H1 (cell line): ENCODE data around the gene SMARCE1. TPM values are rescaled to one million over a fixed set of nuclear protein-coding genes. Genes with fewer than 3 reads are reported as not detected.

Experiments used
- CTCF ChIA-PET: fragments of 300-600 bp; sonication (Branson Sonifier 250); formaldehyde crosslinking; loops from one replicate; lab custom pipeline; 2021; ENCODE audit not compliant: partially characterized antibody; lab: Charles Lee
- POLR2A ChIA-PET: fragments of 300-600 bp; sonication (Branson Sonifier 250); formaldehyde crosslinking; loops from one replicate; lab custom pipeline; 2021; ENCODE audit warnings: inconsistent platforms; ENCODE audit not compliant: partially characterized antibody; lab: Charles Lee
- DNase-seq, 2 experiments: peaks; one replicate each; pipeline versions ENCODE4 v3.0.0 to v3.0.0-alpha.2; 2010 to 2022; ENCODE audit warnings: low spot score in 2 of 2, low read depth in 1 of 2, mixed read lengths in 1 of 2
- FAIRE-seq: peaks from 2 replicates; lab custom pipeline; 2011; peaks lifted over from hg19 to GRCh38; lab: Jason Lieb, UNC
- H2AFZ ChIP-seq: 2 replicates; pipeline ENCODE4 v1.8.1; 2012; ENCODE audit warnings: low read length, inconsistent platforms
- H2AK5ac ChIP-seq: 2 replicates; pipeline ENCODE4 v1.6.1; 2013; ENCODE audit warnings: low read depth, low read length
- H2BK120ac ChIP-seq: replicated peaks from 2 replicates; pipeline ENCODE3; 2013; ENCODE audit warnings: low read depth, low read length, inconsistent platforms
- H2BK12ac ChIP-seq: 2 replicates; pipeline ENCODE4 v1.6.1; 2013; ENCODE audit warnings: low read depth, low read length
- H2BK15ac ChIP-seq: 2 replicates; pipeline ENCODE4 v1.6.1; 2013; ENCODE audit warnings: low read length
- H2BK20ac ChIP-seq: 2 replicates; pipeline ENCODE4 v1.6.1; 2013; ENCODE audit warnings: low read length
- H2BK5ac ChIP-seq: 2 replicates; pipeline ENCODE4 v1.6.1; 2013; ENCODE audit warnings: low read depth, low read length
- H3K14ac ChIP-seq: 2 replicates; pipeline ENCODE4 v1.6.1; 2013; ENCODE audit warnings: inconsistent platforms; ENCODE audit not compliant: insufficient read length
- H3K18ac ChIP-seq: 2 replicates; pipeline ENCODE4 v1.6.1; 2013; ENCODE audit warnings: low read length; ENCODE audit errors: extremely low read depth
- H3K23ac ChIP-seq: 2 replicates; pipeline ENCODE4 v1.6.1; 2013; ENCODE audit warnings: inconsistent platforms; ENCODE audit not compliant: insufficient read length
- H3K23me2 ChIP-seq: 2 replicates; pipeline ENCODE4 v1.6.1; 2013; ENCODE audit warnings: low read depth, low read length
- H3K27ac ChIP-seq: 2 replicates; pipeline ENCODE4 v1.6.1; 2011; ENCODE audit warnings: low read depth, low read length, inconsistent platforms
- H3K27me3 ChIP-seq, 4 experiments: replicated peaks in 1 of 4; 1 replicate in 1 of 4; 2 replicates in 3 of 4; pipeline versions ENCODE4 v1.6.1 to v1.8.1; 2011 to 2013; ENCODE audit warnings: low read length in 3 of 4, mild to moderate bottlenecking in 3 of 4, inconsistent platforms in 2 of 4, mixed read lengths in 2 of 4, moderate library complexity in 1 of 4; ENCODE audit not compliant: control insufficient read depth in 3 of 4, insufficient read depth in 3 of 4; ENCODE audit errors: extremely low read depth in 1 of 4
- H3K36me3 ChIP-seq, 4 experiments: 2 replicates each; pipeline versions ENCODE4 v1.6.1 to v1.8.1; 2011 to 2013; ENCODE audit warnings: mild to moderate bottlenecking in 4 of 4, low read length in 3 of 4, moderate library complexity in 2 of 4, control low read depth in 1 of 4, inconsistent platforms in 1 of 4; ENCODE audit not compliant: insufficient read depth in 4 of 4, control insufficient read depth in 2 of 4
- H3K4ac ChIP-seq: replicated peaks from 2 replicates; pipeline ENCODE3; 2013; ENCODE audit warnings: low read length, low read depth, mixed read lengths, inconsistent platforms; ENCODE audit not compliant: insufficient read length
- H3K4me1 ChIP-seq, 4 experiments: replicated peaks in 1 of 4; 1 replicate in 1 of 4; 2 replicates in 3 of 4; pipeline versions ENCODE4 v1.6.1 to v1.8.1; 2011 to 2013; ENCODE audit warnings: low read length in 3 of 4, inconsistent platforms in 2 of 4, mixed read lengths in 1 of 4; ENCODE audit not compliant: insufficient read depth in 4 of 4, control insufficient read depth in 3 of 4
- H3K4me2 ChIP-seq, 2 experiments: 2 replicates each; pipeline versions ENCODE4 v1.6.1 to v1.8.1; 2011 to 2013; ENCODE audit warnings: low read depth in 2 of 2, low read length in 2 of 2, control low read depth in 1 of 2, inconsistent platforms in 1 of 2, mild to moderate bottlenecking in 1 of 2; ENCODE audit not compliant: insufficient read depth in 1 of 2
- H3K4me3 ChIP-seq, 4 experiments: fragments of 200-600, 300-600 bp in 1 of 4; sonication (generic), shearing (Covaris generic), sonication (Bioruptor Twin) in 1 of 4; 2 replicates each; pipeline versions ENCODE4 v1.5.1 to v1.8.1; 2011 to 2016; ENCODE audit warnings: low read length in 4 of 4, low read depth in 3 of 4, control low read depth in 2 of 4, inconsistent platforms in 2 of 4, mild to moderate bottlenecking in 2 of 4, mixed read lengths in 1 of 4, moderate library complexity in 1 of 4; ENCODE audit not compliant: insufficient read depth in 2 of 4; ENCODE audit errors: extremely low read depth in 1 of 4
- H3K56ac ChIP-seq: replicated peaks from 2 replicates; pipeline ENCODE3; 2013; ENCODE audit warnings: low read depth, mild to moderate bottlenecking, mixed read lengths, low read length, inconsistent platforms; ENCODE audit not compliant: insufficient read length
- H3K79me1 ChIP-seq: 2 replicates; pipeline ENCODE4 v1.6.1; 2013; ENCODE audit warnings: low read depth, low read length, control low read depth
- H3K79me2 ChIP-seq, 2 experiments: 2 replicates each; pipeline versions ENCODE4 v1.6.1 to v1.8.1; 2012 to 2013; ENCODE audit warnings: low read length in 2 of 2, mild to moderate bottlenecking in 2 of 2, inconsistent platforms in 1 of 2; ENCODE audit not compliant: insufficient read depth in 2 of 2, control insufficient read depth in 1 of 2
- H3K9ac ChIP-seq, 4 experiments: replicated peaks in 1 of 4; 1 replicate in 1 of 4; 2 replicates in 3 of 4; pipeline versions ENCODE4 v1.6.1 to v1.8.1; 2011 to 2013; ENCODE audit warnings: low read depth in 3 of 4, low read length in 3 of 4, control low read depth in 2 of 4, mild to moderate bottlenecking in 2 of 4, moderate library complexity in 2 of 4, inconsistent platforms in 1 of 4; ENCODE audit errors: extremely low read depth in 1 of 4
- H3K9me3 ChIP-seq, 2 experiments: 2 replicates each; pipeline versions ENCODE4 v1.6.1 to v1.8.1; 2012 to 2013; ENCODE audit warnings: mild to moderate bottlenecking in 2 of 2, moderate library complexity in 2 of 2, control low read depth in 1 of 2, inconsistent platforms in 1 of 2, low read depth in 1 of 2, low read length in 1 of 2, mixed read lengths in 1 of 2; ENCODE audit not compliant: insufficient read depth in 2 of 2
- H4K20me1 ChIP-seq, 2 experiments: replicated peaks in 1 of 2; 2 replicates each; pipeline versions ENCODE3 to v1.8.1; 2011 to 2013; ENCODE audit warnings: inconsistent platforms in 2 of 2, low read length in 2 of 2, mild to moderate bottlenecking in 1 of 2; ENCODE audit not compliant: insufficient read depth in 2 of 2, control insufficient read depth in 1 of 2
- H4K5ac ChIP-seq: 2 replicates; pipeline ENCODE4 v1.6.1; 2013; ENCODE audit warnings: low read length, low read depth, mixed read lengths, inconsistent platforms; ENCODE audit not compliant: insufficient read length
- H4K8ac ChIP-seq: 2 replicates; pipeline ENCODE4 v1.8.0; 2013; ENCODE audit warnings: mild to moderate bottlenecking, moderate library complexity, low read length, inconsistent platforms; ENCODE audit not compliant: insufficient read depth; ENCODE audit errors: extremely low read depth
- H4K91ac ChIP-seq: replicated peaks from 2 replicates; pipeline ENCODE3; 2013; ENCODE audit warnings: low read length, mixed read lengths, inconsistent platforms; ENCODE audit not compliant: insufficient read length
- EZH2 ChIP-seq: fragments of 200-600 bp; sonication (generic); IDR thresholded peaks from 2 replicates; pipeline ENCODE4 v1.7.1; 2012; ENCODE audit warnings: low read depth, mild to moderate bottlenecking, moderate library complexity, low read length, inconsistent platforms; ENCODE audit not compliant: severe bottlenecking
- KDM4A ChIP-seq: IDR thresholded peaks from one replicate; pipeline ENCODE4 v1.7.1; 2012; ENCODE audit warnings: low read depth, mild to moderate bottlenecking, moderate library complexity, low read length, inconsistent platforms; ENCODE audit not compliant: severe bottlenecking
- MAX ChIP-seq: IDR thresholded peaks from 2 replicates; pipeline ENCODE4 v1.6.1; 2012; ENCODE audit warnings: inconsistent platforms
- SP2 ChIP-seq: IDR thresholded peaks from 2 replicates; pipeline ENCODE4 v1.6.1; 2012; ENCODE audit warnings: mild to moderate bottlenecking, low read length, inconsistent platforms
- SUZ12 ChIP-seq: fragments of 200-600 bp; sonication (generic); IDR thresholded peaks from 2 replicates; pipeline ENCODE4 v1.6.1; 2012; ENCODE audit warnings: mild to moderate bottlenecking, inconsistent platforms, low read length, moderate library complexity, mixed read lengths
- TBP ChIP-seq: IDR thresholded peaks from 2 replicates; pipeline ENCODE4 v1.6.1; 2011; ENCODE audit warnings: low read depth, low read length, improper control_type of control experiment
- ZNF274 ChIP-seq: IDR thresholded peaks from 2 replicates; pipeline ENCODE4 v1.7.0; 2012; ENCODE audit warnings: low read length, borderline replicate concordance; ENCODE audit errors: extremely low read depth
- polyA plus RNA-seq, 7 experiments: library from polyadenylated mRNA; depleted of rRNA in 3 of 7; stranded (reverse) in 5 of 7; unstranded in 2 of 7; fragments of >200 nt in 5 of 7; fragments of 200-250 nt in 2 of 7; gene quantifications; 1 replicate in 5 of 7; 2 replicates in 1 of 7; 4 replicates in 1 of 7; pipeline versions ENCODE4 v1.2.1 to v1.2.3, GENCODE V29; 2011 to 2013; ENCODE audit warnings: missing spikeins in 2 of 7, mixed read lengths in 2 of 7
- total RNA-seq: library from RNA; stranded (reverse); fragmentation: NEBNext Ultra II Directional; extraction: Animal tissue kit (Norgen Biotek cat#: 25700); gene quantifications from 2 replicates; pipeline ENCODE4 v1.2.1, GENCODE V29; 2021

Gene SMARCE1
- total and polyA plus RNA-seq, 2 of the 8 experiments (the other 6 are each of a cell fraction or from before 2014, with no cell fraction given), result 30.7 to 131 TPM

- CTCF ChIA-PET, result interaction anchor here (1.1 kb wide), 1 partner anchor 31 kb away, joined by 3 read pairs; no protein-coding TSS in a partner anchor
- TF ChIP-seq SUZ12 (no peak), SP2 (no peak), TBP (no peak), EZH2 (no peak), KDM4A (no peak), ZNF274 (no peak), MAX (no peak)
- Histone ChIP-seq H3K27me3 (no peaks in the 10 kb centered on the region), H2BK5ac (no peak overlapping the region), H2BK20ac (no peak overlapping the region), H3K14ac (no peak overlapping the region), H4K20me1 (no peaks in the 10 kb centered on the region), H4K91ac (no peak overlapping the region), H4K5ac (no peak overlapping the region), H3K4me2 (no peak overlapping the region), H2AK5ac (no peak overlapping the region), H3K4ac (no peak overlapping the region), H3K18ac (no peak overlapping the region), H3K9me3 (no peaks in the 10 kb centered on the region), H2BK120ac (no peak overlapping the region), H3K23me2 (no peaks in the 10 kb centered on the region), H3K79me1 (no peaks in the 10 kb centered on the region), H2AFZ (no peak overlapping the region), H3K4me3 (no peak overlapping the region), H3K4me1 (no peaks in the 10 kb centered on the region), H4K8ac (no peak overlapping the region), H3K79me2 (no peaks in the 10 kb centered on the region), H3K9ac (no peak overlapping the region), H3K36me3 (no peaks in the 10 kb centered on the region), H3K27ac (no peak overlapping the region), H2BK15ac (no peak overlapping the region), H3K23ac (no peak overlapping the region), H3K56ac (no peak overlapping the region), H2BK12ac (no peak overlapping the region)
- FAIRE-seq, result no peak
- POLR2A ChIA-PET, result no interaction called here
- no peak for DNase-seq
These were observed 10.8 kb upstream of the SMARCE1 start for GRCh38 chr17:40658396-40658795.
